ENCODE data around the gene EFHD2. TPM values are rescaled to one million over a fixed set of nuclear protein-coding genes. Genes with fewer than 3 reads are reported as not detected.

EFHD2 gene
- total RNA-seq, 1 experiment from 2014 or later, result 69.7 TPM

GRCh38 chr1:15425521-15425920 lies 15.8 kb downstream of the EFHD2 start:
- Histone ChIP-seq H3K4me2 (ENCODE audit: low read length) (peak overlapping the region; percentile 53; the same call in 1 of the 2 replicates), H3K9me2 (ENCODE audit: insufficient read depth) (no peaks in the 10 kb centered on the region), H3K27ac (ENCODE audit: low read depth, low read length) (no peak overlapping the region), H4K20me1 (ENCODE audit: insufficient read depth) (peaks cover 5% of the 10 kb centered on the region; the same call in 1 of the 2 replicates), H3K79me2 (ENCODE audit: insufficient read depth, low read length) (peaks cover 44% of the 10 kb centered on the region), H3K9me3 (ENCODE audit: control insufficient read depth in 1 of 2, insufficient read depth in 1 of 2, low read depth in 1 of 2, low read length in 2 of 2) (no peaks in the 10 kb centered on the region), H2AFZ (ENCODE audit: low read depth, low read length, poor library complexity, severe bottlenecking) (no peak overlapping the region), H3K4me3 (replicated peaks in 1 of 2; ENCODE audit: low read depth in 1 of 2, low read length in 2 of 2) (no peak overlapping the region), H3K9ac (ENCODE audit: low read length) (peak overlapping the region; percentile 16; the same call in 1 of the 2 replicates), H3K36me3 (ENCODE audit: control insufficient read depth in 1 of 2, insufficient read depth in 2 of 2, low read length in 2 of 2) (peaks cover 0 to 5% of the 10 kb centered on the region in 2 experiments; a peak in 1 of 4 replicates), H3K4me1 (ENCODE audit: control insufficient read depth in 1 of 2, insufficient read depth in 2 of 2, low read length in 2 of 2) (peaks cover 7 to 60% of the 10 kb centered on the region in 2 experiments; a peak in 3 of 4 replicates), H3K27me3 (ENCODE audit: insufficient read depth, low read length) (no peaks in the 10 kb centered on the region)
- POLR2A ChIA-PET, result no interaction called here
- no TSS peak for BruUV-seq (replicated peaks)
- ATAC-seq (no peak), DNase-seq (ENCODE audit: low read depth, low spot score) (no peak)
- RAD21 ChIA-PET (ENCODE audit: low non-redundant PET in 1 of 2, low total read pairs in 2 of 2, uncharacterized antibody in 2 of 2, unreplicated experiment in 2 of 2), result no interaction called here
- CTCF ChIA-PET, result no interaction called here
- intact Hi-C loops (cut with micrococcal nuclease), result no loop called here
- TF ChIP-seq ELF1 (IDR thresholded peaks at IDR 0.05; ENCODE audit: borderline replicate concordance, low read depth), result no peak
- TF ChIP-seq EGR1 (IDR thresholded peaks at IDR 0.05; ENCODE audit: low read depth), result no peak
- no peak for TF ChIP-seq POLR2AphosphoS5 (IDR thresholded peaks at IDR 0.05; ENCODE audit: low read depth, low read length)
- TF ChIP-seq EZH2phosphoT487 (IDR thresholded peaks at IDR 0.05; ENCODE audit: borderline replicate concordance), result no peak
- no peak for TF ChIP-seq CEBPB (IDR thresholded peaks at IDR 0.05; ENCODE audit: low read depth)
- TF ChIP-seq SRF (IDR thresholded peaks at IDR 0.05; ENCODE audit: low read depth), result no peak
- TF ChIP-seq SIN3A (IDR thresholded peaks at IDR 0.05; ENCODE audit: low read depth), result no peak
- no peak for TF ChIP-seq SP1 (IDR thresholded peaks at IDR 0.05; ENCODE audit: low read depth)
- TF ChIP-seq POLR2A (IDR thresholded peaks at IDR 0.05; ENCODE audit: borderline replicate concordance, extremely low read depth, insufficient read depth, insufficient read length), result no peak
- TF ChIP-seq CBX3 (IDR thresholded peaks at IDR 0.05; ENCODE audit: low read depth), result no peak
- no peak for TF ChIP-seq RAD21 (IDR thresholded peaks at IDR 0.05; ENCODE audit: low read depth)
- TF ChIP-seq REST (IDR thresholded peaks at IDR 0.05; ENCODE audit: low read depth), result no peak
- no peak for TF ChIP-seq ZBTB33 (IDR thresholded peaks at IDR 0.05; ENCODE audit: extremely low read depth, insufficient replicate concordance, low read length)
- no peak for TF ChIP-seq FOSL1 (IDR thresholded peaks at IDR 0.05; ENCODE audit: low read depth)
- TF ChIP-seq EZH2 (IDR thresholded peaks at IDR 0.05), result no peak
- TF ChIP-seq TCF7L2 (IDR thresholded peaks at IDR 0.05; ENCODE audit: borderline replicate concordance, extremely low read depth, insufficient read depth, insufficient read length), result no peak
- TF ChIP-seq ZFX (IDR thresholded peaks at IDR 0.05), result no peak

All from HCT116 (cell line).